HG02970 (cell line): Measurements from ENCODE around the gene TRMT112.

Source experiments
- ATAC-seq: cut with Tn5 transposase; IDR thresholded peaks from one replicate; pipeline ENCODE4 v1.9.1; 2021; ENCODE audit warnings: mild to moderate bottlenecking, moderate library complexity, moderate number of reproducible peaks; ENCODE audit not compliant: unreplicated experiment, low FRiP score

The TRMT112 gene

DNA sequence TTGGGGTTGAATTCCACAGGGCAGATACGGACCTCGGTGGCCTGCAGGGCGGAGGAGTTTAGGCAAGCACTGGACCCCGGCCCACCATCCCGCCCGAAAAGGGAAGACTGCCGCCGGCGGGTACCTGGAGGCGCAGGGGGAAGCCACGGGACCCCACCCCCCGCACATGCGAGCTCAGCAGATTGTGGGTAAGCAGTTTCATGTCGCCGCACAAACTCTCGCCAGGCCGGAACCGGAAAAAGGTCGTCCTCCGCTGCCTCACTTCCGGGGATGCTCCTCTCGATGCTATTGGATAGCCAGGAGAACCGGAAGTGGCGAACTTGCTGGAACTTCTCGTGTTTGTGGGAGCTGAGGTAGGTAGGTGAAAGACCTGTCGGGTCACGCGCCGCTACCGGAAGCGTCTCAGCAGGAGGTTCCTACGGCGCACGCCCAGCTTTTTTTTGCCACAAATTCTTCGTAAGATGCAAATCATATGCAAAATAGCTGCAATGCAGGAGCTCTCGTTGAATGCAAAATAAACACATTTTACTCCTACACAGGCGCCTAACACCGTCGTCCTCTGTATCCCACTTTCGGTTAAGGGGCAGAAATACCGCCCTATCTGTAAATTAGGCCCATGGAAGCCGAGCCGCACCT lies at the start of gene TRMT112:
Gene TRMT112 (minus strand): TSS at position 235 of the 636 bp plus-strand sequence. CDS start 33 bp downstream, at position 202.
- peak; percentile 63 for ATAC-seq

DNA sequence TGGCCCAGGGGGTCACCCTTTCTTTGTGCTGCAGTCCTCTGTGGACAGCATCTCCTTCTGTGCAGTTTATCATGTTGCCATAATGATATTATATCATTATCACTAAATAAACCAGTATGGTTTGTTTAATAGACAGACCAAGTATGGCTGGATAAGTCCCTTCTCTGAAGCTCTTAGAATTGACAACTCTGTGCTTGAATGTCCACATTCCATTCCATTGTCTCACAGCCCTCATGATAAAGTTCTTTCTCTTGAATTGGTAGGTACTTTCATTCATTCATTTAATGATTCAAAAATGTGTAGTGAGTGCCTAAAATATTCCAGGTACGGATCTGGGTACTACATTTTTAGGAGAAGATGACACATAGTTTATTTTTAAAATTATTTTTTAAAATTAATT lies 49.4 kb upstream of the TRMT112 start:
- ATAC-seq: no peak

DNA sequence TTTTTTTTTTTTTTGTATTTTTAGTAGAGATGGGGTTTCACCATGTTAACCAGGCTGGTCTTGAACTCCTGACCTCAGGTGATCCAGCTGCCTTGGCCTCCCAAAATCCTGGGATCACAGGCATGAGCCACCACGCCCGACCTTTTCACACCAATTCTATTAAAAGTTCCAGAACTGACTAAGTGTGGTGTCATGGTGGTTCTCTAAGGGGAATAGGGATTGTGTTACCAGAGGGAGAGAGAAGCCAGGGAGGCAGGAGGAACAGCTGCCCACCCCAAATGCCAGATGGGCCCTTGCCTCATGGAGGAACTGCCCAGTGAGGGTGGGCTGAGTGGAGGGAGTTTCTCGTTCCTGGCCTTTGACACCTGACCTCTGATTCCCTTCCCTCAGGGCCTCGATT lies 47.6 kb upstream of the TRMT112 start:
- ATAC-seq: no peak

DNA sequence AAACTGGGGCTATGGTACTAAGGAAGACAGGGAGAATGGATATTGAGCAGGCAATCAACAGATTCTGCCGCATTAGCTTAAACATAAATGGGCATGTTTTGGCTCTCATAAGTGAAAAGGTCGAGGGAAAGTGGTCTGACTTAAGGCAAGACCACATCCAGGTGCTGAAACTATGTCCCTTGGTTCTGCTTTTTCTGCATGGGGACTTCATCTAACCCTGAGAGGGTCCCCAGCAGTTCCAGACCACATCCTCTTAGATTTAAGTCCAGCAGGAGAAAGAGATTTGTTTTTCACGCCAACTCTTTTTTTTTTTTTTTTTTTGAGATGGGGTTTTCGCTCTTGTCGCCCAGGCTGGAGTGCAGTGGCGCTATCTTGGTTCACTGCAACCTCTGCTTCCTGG lies 47.1 kb upstream of the TRMT112 start:
- ATAC-seq: no peak

DNA sequence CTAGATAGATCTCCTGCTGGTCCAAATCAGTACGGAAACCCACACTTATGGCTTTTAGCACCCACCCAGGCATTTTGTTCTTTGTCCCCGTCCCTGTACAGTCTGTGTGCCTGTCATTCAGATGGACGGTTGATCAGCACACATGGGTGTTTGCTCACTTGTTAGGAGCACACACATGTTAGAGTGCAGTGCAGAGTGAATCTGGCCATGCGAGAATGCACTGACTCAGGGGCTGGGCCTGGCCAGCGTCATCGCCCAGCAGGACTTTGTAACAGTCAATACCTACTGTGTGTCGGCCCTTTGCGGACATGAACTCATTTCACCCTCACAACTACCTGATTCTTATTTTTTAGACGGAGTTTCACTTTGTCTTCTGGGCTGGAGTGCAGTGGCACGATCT lies 45.0 kb upstream of the TRMT112 start:
- ATAC-seq: no peak

DNA sequence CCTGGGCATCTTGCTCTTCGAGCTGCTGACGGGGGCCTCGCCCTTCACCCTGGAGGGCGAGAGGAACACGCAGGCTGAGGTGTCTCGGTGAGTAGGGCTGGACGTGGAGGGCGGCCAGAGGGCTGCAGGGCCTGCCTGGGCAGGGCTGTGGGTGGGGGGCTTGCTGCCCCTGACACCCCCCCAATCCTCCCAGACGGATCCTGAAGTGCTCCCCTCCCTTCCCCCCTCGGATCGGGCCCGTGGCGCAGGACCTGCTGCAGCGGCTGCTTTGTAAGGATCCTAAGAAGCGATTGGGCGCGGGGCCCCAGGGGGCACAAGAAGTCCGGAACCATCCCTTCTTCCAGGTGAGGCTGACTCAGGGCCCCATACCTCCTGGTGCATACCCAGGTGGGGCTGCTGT lies 44.3 kb upstream of the TRMT112 start:
- ATAC-seq: no peak

DNA sequence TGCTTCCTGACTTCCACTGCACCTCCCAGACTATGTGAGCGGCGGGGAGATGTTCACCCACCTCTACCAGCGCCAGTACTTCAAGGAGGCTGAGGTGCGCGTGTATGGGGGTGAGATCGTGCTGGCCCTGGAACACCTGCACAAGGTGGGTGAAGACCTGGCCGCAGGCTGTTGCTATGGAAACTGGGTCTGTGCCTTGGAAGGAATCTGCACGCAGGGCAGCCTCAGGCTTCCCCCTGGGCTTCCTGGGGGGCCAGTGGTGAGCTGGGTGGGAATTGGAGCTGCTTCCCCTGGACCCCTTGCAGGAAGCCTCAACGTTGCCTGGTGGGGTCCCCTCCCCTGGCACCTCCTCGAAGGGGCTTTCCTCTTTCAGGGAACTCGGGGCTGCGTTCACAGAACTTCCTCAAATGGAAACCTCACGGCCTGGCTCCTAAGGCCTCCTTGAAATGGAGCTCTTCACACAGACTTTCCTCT lies 43.1 kb upstream of the TRMT112 start:
- no peak for ATAC-seq

DNA sequence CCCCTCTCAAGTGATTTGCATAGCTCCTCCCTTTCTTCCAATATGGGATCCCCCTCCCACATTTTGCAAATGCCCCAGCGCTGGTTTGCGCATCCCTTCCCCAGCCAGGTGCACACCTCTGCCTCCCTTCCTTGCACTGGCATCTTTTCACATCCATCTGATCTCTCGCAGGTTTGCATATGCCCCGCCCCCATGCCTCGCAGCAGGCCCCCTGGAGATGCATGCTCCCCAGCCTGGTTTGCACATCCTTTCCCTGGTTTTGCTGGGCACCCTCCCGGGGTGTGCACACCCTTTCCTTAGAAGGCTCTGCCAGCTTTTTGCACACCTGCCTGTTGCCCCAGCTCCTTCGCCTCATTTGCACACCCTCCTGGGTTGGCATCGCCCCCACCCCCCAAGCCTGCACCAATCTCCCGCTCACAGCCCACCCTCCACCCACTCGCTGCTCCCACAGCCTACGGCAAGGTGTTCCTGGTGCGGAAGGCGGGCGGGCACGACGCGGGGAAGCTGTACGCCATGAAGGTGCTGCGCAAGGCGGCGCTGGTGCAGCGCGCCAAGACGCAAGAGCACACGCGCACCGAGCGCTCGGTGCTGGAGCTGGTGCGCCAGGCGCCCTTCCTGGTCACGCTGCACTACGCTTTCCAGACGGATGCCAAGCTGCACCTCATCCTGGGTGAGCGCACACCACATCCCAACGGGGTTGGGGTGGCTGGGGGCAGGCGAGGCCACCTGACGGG lies 42.5 kb upstream of the TRMT112 start:
- ATAC-seq: no peak

DNA sequence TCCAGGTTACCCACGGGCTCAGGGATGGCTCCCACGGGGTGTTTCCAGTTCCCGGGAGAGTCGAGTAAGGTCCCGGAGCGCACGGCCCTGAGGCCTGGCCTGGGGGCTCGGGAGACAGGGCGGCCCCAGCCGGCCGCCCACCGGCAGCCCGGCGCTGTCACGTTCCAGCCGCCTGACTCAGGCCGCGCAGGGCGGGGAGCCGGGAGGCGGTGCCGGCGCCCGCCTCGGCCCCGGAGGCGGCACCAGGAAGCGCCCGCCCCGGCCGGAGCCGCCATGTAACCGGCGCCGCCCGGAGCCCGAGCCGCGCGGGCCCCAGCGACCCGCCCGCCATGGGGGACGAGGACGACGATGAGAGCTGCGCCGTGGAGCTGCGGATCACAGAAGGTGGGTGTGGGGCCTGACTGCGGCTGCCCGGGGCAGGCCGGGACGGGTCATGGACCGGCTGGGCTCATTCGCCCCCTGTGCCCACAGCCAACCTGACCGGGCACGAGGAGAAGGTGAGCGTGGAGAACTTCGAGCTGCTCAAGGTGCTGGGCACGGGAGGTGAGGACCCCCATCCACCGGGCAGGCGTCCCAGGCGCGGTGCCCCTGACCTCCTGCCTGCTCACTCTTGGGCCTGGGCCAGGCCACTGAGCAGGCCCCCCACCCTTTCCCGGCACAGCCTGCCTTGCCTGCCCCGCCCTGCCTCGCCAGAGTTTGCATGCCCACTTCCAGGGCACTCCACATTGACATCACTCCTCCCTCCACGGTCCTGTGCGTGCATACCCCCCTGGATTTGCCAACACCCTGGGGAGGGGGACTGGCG lies 41.8 kb upstream of the TRMT112 start, which contains the start of gene RPS6KA4:
Gene RPS6KA4 (plus strand): TSS at position 256 of the 805 bp plus-strand sequence. CDS start 74 bp downstream, at position 330.
- no peak for ATAC-seq

DNA sequence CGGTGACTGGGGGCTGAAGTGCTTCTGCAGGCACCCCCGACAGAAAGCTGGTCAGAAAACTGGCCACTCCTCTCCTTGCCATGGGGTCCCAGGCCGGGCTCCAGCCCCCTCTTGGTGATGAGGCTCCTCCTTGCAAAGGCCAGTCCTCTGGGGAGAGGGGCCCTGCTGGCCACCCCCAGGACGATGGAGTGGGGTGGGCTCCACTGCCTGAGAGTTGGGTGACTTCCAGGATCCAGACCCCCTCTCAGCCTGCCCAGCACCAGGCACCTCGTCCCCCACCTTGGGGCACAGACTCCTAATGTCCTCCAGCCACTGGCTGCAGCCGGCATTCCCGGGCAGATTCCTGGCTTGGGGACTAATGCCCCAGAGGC lies 41.2 kb upstream of the TRMT112 start:
- no peak for ATAC-seq

DNA sequence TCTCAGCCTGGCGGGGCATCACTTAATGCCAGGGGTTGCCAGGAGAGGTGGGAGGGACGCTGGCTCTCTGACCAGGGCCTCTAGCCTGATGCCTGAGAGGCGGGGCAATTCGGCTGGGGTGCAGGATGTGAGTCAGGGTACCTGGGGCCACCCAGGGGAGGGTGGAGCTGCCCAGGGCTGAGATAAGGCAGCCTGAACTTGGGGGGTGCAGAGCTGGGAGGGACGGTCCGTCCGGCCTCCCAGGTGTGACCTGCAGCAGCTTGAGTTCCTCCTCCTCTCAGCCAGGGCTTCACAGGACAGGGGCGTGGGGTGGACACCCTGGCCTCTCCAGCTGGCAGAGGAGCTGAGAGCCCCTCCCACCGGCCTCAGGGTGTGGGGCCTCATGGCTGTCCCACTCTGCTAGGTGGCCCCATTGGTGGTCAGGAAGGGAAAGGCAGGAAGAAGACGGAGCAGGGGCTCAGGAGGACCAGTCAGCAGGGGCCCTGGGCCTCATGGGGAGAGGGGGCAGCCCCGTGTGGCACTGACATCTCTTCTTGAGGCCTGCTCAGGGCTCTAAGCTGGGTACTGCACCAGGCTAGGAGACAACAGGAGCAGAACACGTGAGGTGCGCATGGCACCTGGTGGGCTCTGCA lies 40.7 kb upstream of the TRMT112 start:
- ATAC-seq: no peak

DNA sequence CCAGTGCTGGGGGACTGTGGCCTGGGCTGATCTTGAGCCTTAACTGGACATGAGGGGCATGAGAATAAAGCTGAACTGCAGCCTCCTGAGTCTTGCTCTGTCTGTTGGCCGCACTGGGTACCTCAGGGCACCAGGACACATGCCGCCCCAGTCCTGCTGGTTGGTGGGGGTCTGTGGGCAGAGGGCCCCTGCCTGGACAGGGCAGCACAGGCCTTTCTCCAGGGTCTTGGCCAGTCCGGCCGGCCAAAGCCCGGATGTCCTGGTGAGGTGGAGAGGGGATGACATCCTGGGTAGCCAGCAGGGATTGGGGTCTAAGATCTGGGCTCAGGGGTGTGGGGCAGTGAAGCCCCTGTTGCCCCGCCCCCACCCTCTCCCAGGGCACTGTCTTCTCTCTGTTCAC lies 40.1 kb upstream of the TRMT112 start:
- no peak for ATAC-seq

DNA sequence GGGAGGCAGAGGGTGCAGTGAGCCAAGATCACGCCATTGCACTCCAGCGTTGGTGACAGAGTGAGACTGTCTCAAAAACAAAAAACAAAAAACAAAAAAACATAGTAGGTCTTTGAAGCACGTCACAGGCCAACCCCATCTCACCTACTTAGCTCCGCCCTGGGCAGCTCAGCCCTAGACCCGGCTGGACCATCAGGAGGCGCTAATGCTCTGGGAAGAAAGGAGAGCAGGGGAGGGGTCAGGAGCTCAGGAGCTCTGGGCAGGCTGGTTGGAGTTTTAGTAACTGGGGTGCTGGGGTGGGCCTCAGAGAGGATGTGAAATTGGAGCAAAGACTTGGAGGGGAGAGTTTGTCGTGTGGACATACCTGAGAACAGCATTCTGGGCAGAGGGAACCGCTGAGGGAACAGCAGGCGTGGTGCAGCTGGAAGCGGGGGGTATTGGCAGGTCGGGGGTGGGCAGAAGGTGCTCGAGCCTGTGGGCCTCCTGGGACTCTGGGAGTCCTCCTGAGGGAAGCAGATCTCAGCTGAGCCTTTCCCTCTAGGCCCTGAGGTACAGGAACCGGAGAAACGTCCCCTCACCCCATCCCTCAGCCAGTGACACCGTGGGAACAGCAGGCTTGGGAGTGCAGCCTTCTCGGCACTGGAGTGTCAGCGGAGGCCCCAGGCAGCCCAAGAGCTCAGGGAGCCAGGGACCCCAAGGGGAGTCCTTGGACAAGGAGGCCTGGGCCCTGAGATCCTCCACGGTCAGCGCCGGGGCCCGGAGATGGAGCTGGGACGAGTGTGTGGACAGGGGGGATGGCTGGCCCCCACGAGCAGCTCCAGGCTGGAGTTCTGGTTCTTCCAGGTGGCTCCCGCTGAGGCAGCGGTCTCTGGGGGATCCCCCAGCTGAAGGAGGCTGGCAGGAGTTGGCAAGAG lies 39.4 kb upstream of the TRMT112 start:
- no peak for ATAC-seq

DNA sequence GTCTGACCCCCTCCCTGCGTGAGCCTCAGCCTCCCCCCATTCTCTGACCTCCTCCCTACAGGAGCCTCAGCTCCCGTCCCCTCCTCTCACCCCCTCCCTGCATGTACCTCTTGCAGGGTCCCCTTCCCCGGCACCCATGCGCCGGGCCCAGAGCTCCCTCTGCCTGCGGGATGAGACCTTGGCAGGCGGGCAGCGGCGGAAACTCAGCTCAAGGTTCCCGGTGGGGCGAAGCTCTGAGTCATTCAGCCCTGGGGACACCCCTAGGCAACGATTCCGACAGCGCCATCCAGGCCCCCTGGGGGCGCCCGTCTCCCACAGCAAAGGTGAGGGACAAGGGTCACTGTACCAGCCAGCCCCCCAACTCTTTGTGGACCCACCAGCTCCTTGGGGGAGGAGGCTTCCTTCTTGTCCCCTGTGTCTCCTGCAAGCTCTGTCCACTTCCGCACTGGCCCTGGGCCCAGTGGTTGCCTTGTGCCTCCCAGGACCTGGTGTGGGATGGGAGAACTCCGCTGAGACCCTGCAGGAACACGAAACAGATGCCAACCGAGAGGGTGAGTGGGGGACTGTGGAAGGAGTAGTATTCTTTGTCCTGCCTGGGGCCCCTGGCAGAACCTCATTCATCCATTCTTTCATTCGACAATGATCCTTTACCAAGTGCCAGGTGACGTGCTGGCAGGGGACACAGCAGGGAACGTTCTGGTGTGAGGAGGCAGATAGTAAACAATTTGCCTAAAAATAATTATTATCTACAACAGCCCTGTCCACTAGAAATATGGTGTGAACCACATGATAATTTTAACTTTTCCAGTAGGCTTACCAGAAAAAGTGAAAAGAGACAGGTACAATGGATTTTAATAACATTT lies 38.0 kb upstream of the TRMT112 start:
- ATAC-seq: no peak

DNA sequence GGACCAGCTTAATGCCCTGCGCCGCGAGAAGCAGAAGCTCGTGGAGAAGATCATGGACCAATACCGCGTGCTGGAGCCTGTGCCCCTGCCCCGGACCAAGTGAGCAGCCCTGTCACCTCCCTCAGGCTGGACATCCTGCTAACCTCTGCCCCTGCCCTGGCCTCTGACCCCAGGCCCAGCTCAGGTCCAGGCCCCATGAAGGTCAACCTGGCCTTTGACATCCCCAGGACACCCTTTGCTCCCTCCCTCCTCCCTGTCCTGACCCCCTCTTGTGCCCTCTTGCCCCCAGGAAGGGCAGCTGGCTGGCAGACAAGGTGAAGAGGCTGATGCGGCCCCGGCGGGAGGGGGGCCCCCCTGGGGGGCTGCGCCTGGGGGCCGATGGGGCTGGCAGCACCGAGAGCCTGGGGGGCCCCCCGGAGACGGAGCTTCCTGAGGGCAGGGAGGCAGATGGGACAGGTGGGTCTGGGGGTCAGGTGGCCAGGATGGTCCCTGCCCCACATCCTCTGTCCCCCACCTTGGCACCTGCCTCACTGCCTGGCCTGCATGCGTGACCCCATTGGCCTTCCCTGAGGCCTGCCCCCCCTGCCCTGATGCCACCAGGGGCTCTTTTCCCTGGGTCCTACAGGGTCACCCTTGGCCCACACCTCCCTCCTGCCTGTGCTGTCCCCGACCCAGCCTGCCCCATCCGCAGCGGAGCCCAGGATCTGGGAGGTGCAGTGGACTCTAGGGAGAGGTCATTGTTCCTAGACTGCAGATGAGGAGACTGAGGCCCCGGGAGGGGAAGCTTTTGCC lies 36.6 kb upstream of the TRMT112 start:
- ATAC-seq: no peak

DNA sequence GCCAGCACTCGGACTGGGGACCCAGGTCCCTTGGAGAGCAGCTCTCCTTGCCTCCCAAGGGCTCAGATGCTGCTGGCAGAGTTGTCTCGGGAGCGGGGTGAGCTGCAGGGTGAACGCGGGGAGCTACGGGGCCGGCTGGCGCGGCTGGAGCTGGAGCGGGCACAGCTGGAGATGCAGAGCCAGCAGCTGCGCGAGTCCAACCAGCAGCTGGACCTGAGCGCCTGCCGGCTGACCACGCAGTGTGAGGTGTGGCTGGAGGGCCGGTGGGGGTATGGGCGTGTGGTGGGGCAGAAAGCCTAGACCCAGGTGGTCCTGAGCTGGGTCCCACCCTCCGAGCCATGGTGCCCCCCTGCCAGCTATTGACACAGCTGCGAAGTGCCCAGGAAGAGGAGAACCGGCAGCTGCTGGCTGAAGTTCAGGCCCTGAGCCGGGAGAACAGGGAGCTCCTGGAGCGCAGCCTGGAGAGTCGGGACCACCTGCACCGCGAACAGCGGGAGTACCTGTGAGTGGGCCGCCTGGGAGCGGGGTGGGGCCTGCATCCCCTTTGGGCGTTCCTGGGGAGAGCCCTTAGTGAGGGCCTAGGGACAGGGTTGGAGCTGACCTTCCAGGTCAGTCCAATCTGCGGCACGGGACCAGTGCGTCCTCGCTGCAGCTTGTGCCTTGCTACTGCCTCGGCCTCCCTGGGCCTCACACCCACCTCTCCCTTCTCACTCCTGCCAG lies 35.8 kb upstream of the TRMT112 start:
- ATAC-seq: no peak
